ENCODE measurements around the gene KRT9. TPM values are rescaled to one million over a fixed set of nuclear protein-coding genes. Genes with fewer than 3 reads are reported as not detected.

The KRT9 gene
- total RNA-seq, 2 donors from 2014 or later: not detected

DNA sequence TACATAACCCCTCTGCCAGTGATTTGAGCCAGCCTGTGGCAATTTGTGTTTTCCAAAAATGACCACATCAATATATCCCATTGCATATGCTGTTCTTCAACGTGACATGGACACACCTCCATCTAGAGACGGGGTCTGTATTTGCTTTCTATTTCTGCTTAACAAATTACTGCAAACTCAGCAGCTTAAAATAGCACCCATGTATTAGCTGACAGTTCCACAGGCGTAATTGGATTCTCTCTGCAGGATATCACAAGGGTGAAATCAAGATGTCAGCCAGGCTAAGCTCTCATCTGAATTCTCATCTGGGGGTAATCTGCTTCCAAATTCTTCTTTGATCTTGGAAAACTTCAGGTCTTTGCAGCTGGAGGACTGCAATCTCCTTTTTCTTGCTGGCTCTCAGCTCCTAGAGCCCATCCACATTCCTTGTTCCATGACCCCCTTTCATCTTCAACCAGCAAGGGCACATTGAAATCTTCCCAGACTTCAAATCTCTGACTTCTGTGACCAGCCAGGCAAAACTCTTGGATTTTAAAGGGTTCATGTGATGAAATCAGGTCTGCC is 8.2 kb downstream of the KRT9 start:
- Histone ChIP-seq H3K27ac (no peak overlapping the region), H3K36me3 (no peaks in the 10 kb centered on the region), H3K4me3 (no peak overlapping the region), H3K4me1 (replicated peaks) (no peaks in the 10 kb centered on the region), H3K9me3 (no peaks in the 10 kb centered on the region), H3K27me3 (replicated peaks; ENCODE audit: insufficient read depth) (no peaks in the 10 kb centered on the region)
- TF ChIP-seq POLR2AphosphoS5 (IDR thresholded peaks at IDR 0.05): no peak
- TF ChIP-seq CTCF (IDR thresholded peaks at IDR 0.05): no peak
- TF ChIP-seq POLR2A (IDR thresholded peaks at IDR 0.05): no peak
- DNase-seq (ENCODE audit: low spot score): no peak
- 52% methylated on average over 3 of the region's 3 CpGs for WGBS
- intact Hi-C loops (cut with DNase I): no loop called here

DNA sequence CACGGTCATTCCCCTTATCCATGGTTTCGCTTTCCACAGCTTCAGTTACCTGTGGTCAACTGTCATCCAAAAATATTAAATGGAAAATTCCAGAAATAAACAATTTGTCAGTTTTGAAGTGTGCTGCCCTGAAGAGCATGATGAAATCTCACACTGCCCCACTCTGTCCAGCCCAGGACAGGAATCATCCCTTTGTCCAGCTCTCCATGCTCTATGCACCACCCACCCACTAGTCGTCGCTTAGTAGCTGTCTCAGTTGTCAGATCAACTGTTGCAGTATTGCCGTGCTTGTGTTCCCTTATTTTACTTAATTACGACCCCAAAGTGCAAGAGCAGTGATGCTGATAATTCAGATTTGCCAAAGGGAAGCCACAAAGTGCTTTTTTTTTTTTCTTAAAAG is 10.3 kb downstream of the KRT9 start:
- intact Hi-C loops (cut with DNase I): no loop called here
- 87% methylated on average over 6 of the region's 6 CpGs for WGBS
- Histone ChIP-seq H3K4me3 (no peak overlapping the region), H3K4me1 (replicated peaks) (no peaks in the 10 kb centered on the region), H3K9me3 (no peaks in the 10 kb centered on the region), H3K27me3 (replicated peaks; ENCODE audit: insufficient read depth) (no peaks in the 10 kb centered on the region), H3K36me3 (no peaks in the 10 kb centered on the region), H3K27ac (no peak overlapping the region)
- TF ChIP-seq CTCF (IDR thresholded peaks at IDR 0.05) (no peak), POLR2A (IDR thresholded peaks at IDR 0.05) (no peak), POLR2AphosphoS5 (IDR thresholded peaks at IDR 0.05) (no peak)
- no peak for DNase-seq (ENCODE audit: low spot score)

- TF ChIP-seq CTCF (IDR thresholded peaks at IDR 0.05): no peak
- TF ChIP-seq POLR2A (IDR thresholded peaks at IDR 0.05): no peak
- no peak for TF ChIP-seq POLR2AphosphoS5 (IDR thresholded peaks at IDR 0.05)
- no peaks in the 10 kb centered on the region for H3K36me3 ChIP-seq
- no peak overlapping the region for H3K4me3 ChIP-seq
- no peak for DNase-seq (ENCODE audit: low spot score)
- no peak overlapping the region for H3K27ac ChIP-seq
- 85% methylated on average over 2 of the region's 2 CpGs for WGBS
- intact Hi-C loops (cut with DNase I): no loop called here
- no peaks in the 10 kb centered on the region for H3K4me1 ChIP-seq (replicated peaks)
- no peaks in the 10 kb centered on the region for H3K9me3 ChIP-seq
- H3K27me3 ChIP-seq (replicated peaks; ENCODE audit: insufficient read depth): no peaks in the 10 kb centered on the region
Observed at GRCh38 chr17:41559548-41559947, 12.3 kb downstream of the KRT9 start.

GRCh38 chr17:41556931-41557330 is 14.9 kb downstream of the KRT9 start:
- Histone ChIP-seq H3K27me3 (replicated peaks; ENCODE audit: insufficient read depth) (no peaks in the 10 kb centered on the region), H3K36me3 (no peaks in the 10 kb centered on the region), H3K27ac (no peak overlapping the region), H3K9me3 (no peaks in the 10 kb centered on the region), H3K4me3 (no peak overlapping the region), H3K4me1 (replicated peaks) (no peaks in the 10 kb centered on the region)
- intact Hi-C loops (cut with DNase I): no loop called here
- 66% methylated on average over 9 of the region's 9 CpGs for WGBS
- TF ChIP-seq POLR2AphosphoS5 (IDR thresholded peaks at IDR 0.05) (no peak), CTCF (IDR thresholded peaks at IDR 0.05) (no peak), POLR2A (IDR thresholded peaks at IDR 0.05) (no peak)
- DNase-seq (ENCODE audit: low spot score): no peak

DNA sequence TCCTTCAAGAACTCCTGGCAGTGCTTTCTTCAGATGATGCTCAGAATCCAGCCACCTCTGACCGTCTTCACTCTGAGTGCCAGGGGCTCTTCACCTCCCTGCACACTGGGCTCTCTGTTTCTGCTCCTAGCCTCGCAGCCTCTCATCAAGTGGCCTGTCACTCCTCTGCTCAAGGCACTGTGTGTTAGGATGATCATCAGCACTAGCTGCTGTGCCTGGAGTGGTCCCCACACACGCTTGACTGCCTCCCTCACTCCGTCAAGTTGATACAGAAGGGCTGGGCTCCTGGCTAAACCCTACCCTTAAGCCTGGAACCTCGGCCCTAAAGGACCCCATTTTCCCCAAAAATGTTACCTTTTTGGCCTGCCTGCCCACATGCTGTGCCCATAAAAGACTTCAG is 15.6 kb downstream of the KRT9 start:
- Histone ChIP-seq H3K27me3 (replicated peaks; ENCODE audit: insufficient read depth) (no peaks in the 10 kb centered on the region), H3K9me3 (no peaks in the 10 kb centered on the region), H3K4me1 (replicated peaks) (no peaks in the 10 kb centered on the region), H3K4me3 (no peak overlapping the region), H3K36me3 (no peaks in the 10 kb centered on the region), H3K27ac (no peak overlapping the region)
- intact Hi-C loops (cut with DNase I): no loop called here
- 78% methylated on average over 5 of the region's 5 CpGs for WGBS
- TF ChIP-seq POLR2A (IDR thresholded peaks at IDR 0.05) (no peak), POLR2AphosphoS5 (IDR thresholded peaks at IDR 0.05) (no peak), CTCF (IDR thresholded peaks at IDR 0.05) (no peak)
- DNase-seq (ENCODE audit: low spot score): no peak

Data from prostate gland (tissue), 2 donors.